HEK293T (cell line): ENCODE data around the gene C1R.

ENCODE experiments used
- ARNT ChIP-seq: fragments of 450-650 bp; IDR thresholded peaks from 2 replicates; pipeline ENCODE4 v1.6.1; 2017; ENCODE audit warnings: mild to moderate bottlenecking
- BHLHE40 ChIP-seq: fragments of 450-650 bp; IDR thresholded peaks from 2 replicates; pipeline ENCODE4 v1.6.1; 2016; ENCODE audit warnings: mild to moderate bottlenecking, moderate library complexity, borderline replicate concordance
- CTBP1 ChIP-seq: fragments of 450-650 bp; IDR thresholded peaks from 2 replicates; pipeline ENCODE4 v1.6.1; 2016; ENCODE audit warnings: borderline replicate concordance
- ELF4 ChIP-seq: fragments of 450-650 bp; IDR thresholded peaks from 2 replicates; pipeline ENCODE4 v1.6.1; 2017; ENCODE audit warnings: antibody characterized with exemption
- FOXA1 ChIP-seq: fragments of 450-650 bp; IDR thresholded peaks from 2 replicates; pipeline ENCODE4 v1.6.1; 2016; ENCODE audit warnings: mild to moderate bottlenecking
- FOXM1 ChIP-seq: fragments of 450-650 bp; IDR thresholded peaks from 2 replicates; pipeline ENCODE4 v1.6.1; 2017; ENCODE audit warnings: mild to moderate bottlenecking, borderline replicate concordance
- L3MBTL2 ChIP-seq: fragments of 450-650 bp; conservative IDR thresholded peaks from 2 replicates; pipeline ENCODE4 v1.6.1; 2016; ENCODE audit warnings: mild to moderate bottlenecking
- PKNOX1 ChIP-seq: fragments of 450-650 bp; IDR thresholded peaks from 2 replicates; pipeline ENCODE4 v1.6.1; 2016
- SP1 ChIP-seq: fragments of 450-650 bp; IDR thresholded peaks from 2 replicates; pipeline ENCODE4 v1.6.1; 2017
- SUZ12 ChIP-seq: fragments of 450-650 bp; IDR thresholded peaks from 2 replicates; pipeline ENCODE4 v1.6.1; 2016; ENCODE audit warnings: mild to moderate bottlenecking
- ZNF384 ChIP-seq: fragments of 450-650 bp; IDR thresholded peaks from 2 replicates; pipeline ENCODE4 v1.6.1; 2016

DNA sequence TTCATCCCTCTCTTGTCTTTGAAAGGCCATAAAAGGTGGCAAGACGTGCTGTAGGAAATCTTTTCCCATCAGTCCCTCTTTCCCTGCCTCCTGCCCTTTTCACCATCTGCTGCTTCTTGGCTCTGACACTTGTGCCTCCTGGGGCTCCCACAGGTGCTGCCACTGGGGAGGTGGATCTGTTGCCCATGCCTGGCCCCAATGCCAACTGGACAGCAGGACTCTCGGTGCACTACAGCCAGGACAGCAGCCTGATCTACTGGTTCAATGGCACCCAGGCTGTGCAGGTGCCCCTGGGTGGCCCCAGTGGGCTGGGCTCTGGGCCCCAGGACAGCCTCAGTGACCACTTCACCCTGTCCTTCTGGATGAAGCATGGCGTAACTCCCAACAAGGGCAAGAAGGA, 44.4 kb upstream of the C1R start:
- TF ChIP-seq SP1 (no peak), SUZ12 (no peak), L3MBTL2 (no peak), BHLHE40 (no peak), ARNT (no peak), ZNF384 (no peak), PKNOX1 (no peak), CTBP1 (no peak), FOXM1 (no peak), ELF4 (no peak), FOXA1 (no peak)
